T-helper 2 cell treated with Interferon-gamma antibody and Interleukin-4, amounts not matched to agents 5 μg/mL and 100 μg/mL, for 36 hours (primary cell): ENCODE measurements around the gene AQP1.

Experiments
- DNase-seq: peaks from one replicate; pipeline ENCODE4 v3.0.0; 2021; ENCODE audit warnings: low spot score
- H3K27ac Mint-ChIP-seq: one replicate; pipeline ENCODE4 v1.8.0; 2021; ENCODE audit warnings: mild to moderate bottlenecking, mixed read lengths
- H3K27me3 Mint-ChIP-seq: one replicate; pipeline ENCODE4 v1.8.0; 2021; ENCODE audit warnings: low read depth, mixed read lengths
- H3K36me3 Mint-ChIP-seq: one replicate; pipeline ENCODE4 v1.8.0; 2021; ENCODE audit warnings: low read depth, mixed read lengths
- H3K4me1 Mint-ChIP-seq: one replicate; pipeline ENCODE4 v1.8.0; 2021; ENCODE audit warnings: low read depth, mixed read lengths
- H3K4me3 Mint-ChIP-seq: one replicate; pipeline ENCODE4 v1.8.0; 2022; ENCODE audit warnings: mild to moderate bottlenecking, moderate library complexity, mixed read lengths
- H3K9me3 Mint-ChIP-seq: one replicate; pipeline ENCODE4 v1.8.0; 2021; ENCODE audit warnings: mixed read lengths

AQP1 gene

DNA sequence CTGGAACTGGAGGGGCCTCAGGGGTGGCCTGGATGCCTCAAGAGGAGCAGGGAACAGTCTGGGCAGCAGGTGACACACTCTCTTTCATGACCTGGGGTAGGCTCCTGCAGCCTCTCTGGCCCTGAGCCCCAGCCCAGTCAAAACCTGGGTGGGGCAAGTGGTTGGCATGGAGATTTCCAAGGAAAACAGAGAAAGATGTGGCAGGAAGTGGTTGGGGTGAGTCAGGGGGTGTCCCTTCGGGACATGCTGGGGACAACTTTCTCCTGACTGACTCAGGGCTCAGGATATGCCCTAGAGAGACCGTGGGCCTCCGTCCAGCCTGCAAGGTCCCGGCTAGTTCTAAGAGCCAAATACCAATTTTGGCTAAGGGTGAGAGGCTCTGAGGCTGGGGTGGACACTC lies 2.9 kb downstream of the AQP1 start:
- Mint-ChIP-seq H3K27ac (no peak overlapping the region), H3K4me1 (peaks cover 1% of the 10 kb centered on the region)
- DNase-seq, result peak; percentile 4

DNA sequence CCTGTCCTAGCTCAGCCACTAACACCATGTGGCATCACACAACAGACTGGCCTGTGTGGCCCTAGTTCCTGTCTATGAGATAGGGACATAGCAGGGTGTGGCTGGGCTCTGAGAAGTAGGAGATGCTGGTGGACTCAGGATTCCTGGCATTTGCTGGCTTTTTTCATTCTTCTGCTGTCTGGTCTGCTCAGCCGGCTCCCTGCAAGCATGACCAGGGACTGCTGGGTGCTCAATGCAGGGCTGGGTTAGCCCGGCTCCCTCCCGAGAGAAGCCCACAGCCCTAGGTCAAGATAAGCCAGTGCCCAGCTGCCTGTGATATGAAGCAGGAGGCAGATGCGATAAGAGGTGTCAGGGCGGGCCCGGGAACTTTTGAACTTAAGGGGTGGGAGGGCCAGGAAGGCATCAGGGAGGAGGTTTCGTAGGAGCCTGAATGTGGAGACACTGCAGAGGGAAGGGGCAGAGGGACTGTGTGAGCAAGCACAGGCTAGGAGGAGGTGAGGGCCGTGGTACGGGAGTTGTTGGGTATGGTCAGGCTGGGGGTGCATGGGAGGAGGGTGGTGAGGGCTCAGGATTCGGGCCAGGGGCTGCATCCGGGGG lies 3.5 kb downstream of the AQP1 start:
- Mint-ChIP-seq H3K4me1 (peaks cover 1% of the 10 kb centered on the region), H3K9me3 (no peaks in the 10 kb centered on the region), H3K27me3 (no peaks in the 10 kb centered on the region), H3K27ac (no peak overlapping the region), H3K36me3 (no peaks in the 10 kb centered on the region), H3K4me3 (no peak overlapping the region)
- no peak for DNase-seq

More for the DNA sequence above, 2.9 kb downstream of the AQP1 start:
- Mint-ChIP-seq H3K36me3 (no peaks in the 10 kb centered on the region), H3K9me3 (no peaks in the 10 kb centered on the region), H3K27me3 (no peaks in the 10 kb centered on the region), H3K4me3 (no peak overlapping the region)

DNA sequence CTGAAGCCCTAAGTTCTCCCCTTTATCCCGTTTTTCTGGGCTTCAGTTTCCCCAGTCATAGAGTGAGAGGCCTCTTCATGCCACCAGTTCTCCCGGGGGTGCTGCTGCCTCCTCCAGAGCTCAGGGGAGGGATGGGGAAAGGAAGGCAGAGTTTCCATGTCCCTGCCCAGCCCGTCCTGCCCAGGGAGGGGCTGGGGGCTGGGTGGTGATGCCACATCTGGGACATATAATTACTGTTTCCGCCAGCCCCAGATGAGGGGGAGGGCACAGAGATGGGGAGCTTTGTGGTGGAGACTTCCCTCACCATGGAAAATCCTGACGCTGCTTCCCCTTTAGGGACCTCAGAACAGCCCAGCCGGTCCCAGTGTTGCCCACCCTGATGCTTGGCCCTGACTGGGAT lies 4.1 kb downstream of the AQP1 start:
- H3K9me3 Mint-ChIP-seq, result no peaks in the 10 kb centered on the region
- no peaks in the 10 kb centered on the region for H3K27me3 Mint-ChIP-seq
- no peak for DNase-seq
- no peaks in the 10 kb centered on the region for H3K36me3 Mint-ChIP-seq
- H3K27ac Mint-ChIP-seq, result no peak overlapping the region
- H3K4me1 Mint-ChIP-seq, result peaks cover 1% of the 10 kb centered on the region
- no peak overlapping the region for H3K4me3 Mint-ChIP-seq

DNA sequence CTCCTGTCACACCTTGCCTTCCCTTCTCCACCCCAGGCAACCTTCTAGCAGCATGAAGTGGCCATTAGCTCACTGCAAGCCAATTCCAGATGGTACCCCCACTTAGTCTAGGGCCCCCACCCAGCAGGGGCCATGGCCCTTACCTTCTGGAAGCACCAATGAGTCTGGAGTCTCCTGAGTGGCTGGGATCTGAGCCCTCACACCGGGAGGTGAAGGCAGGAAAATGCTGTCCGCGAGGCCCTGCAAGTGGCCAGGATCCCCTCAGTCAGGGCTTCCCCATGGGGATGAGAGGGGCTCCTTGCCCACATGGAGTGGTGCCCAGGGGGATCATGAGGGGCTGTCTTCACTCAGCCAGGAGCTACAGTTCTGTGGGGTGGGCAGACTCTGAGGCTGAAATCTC lies 4.6 kb downstream of the AQP1 start:
- no peak for DNase-seq
- peaks cover 1% of the 10 kb centered on the region for H3K4me1 Mint-ChIP-seq
- H3K27ac Mint-ChIP-seq, result no peak overlapping the region
- H3K4me3 Mint-ChIP-seq, result no peak overlapping the region
- H3K27me3 Mint-ChIP-seq, result no peaks in the 10 kb centered on the region
- H3K36me3 Mint-ChIP-seq, result no peaks in the 10 kb centered on the region
- no peaks in the 10 kb centered on the region for H3K9me3 Mint-ChIP-seq

DNA sequence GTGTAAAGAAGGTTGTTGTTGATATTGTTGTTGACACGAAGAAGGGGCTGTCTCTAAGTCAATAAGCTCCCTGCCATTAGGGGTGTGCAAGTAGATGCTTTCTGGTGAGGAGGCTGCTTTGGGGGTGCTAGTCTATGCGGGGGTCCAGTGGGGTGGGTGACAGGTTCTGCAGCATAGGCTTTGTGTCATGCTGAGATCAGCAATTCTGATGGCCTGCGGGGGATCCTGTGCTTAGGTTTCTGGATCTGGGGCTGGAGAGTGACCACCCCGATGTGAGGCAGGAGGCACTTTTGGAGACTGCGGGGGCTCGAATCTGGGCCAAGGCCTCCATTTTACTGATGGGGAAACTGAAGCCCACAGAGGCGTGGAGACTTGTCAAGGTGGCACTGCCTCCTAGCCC lies 5.1 kb downstream of the AQP1 start:
- no peak overlapping the region for H3K27ac Mint-ChIP-seq
- no peaks in the 10 kb centered on the region for H3K27me3 Mint-ChIP-seq
- H3K4me3 Mint-ChIP-seq, result no peak overlapping the region
- peaks cover 1% of the 10 kb centered on the region for H3K4me1 Mint-ChIP-seq
- no peaks in the 10 kb centered on the region for H3K36me3 Mint-ChIP-seq
- H3K9me3 Mint-ChIP-seq, result no peaks in the 10 kb centered on the region
- DNase-seq, result no peak

GRCh38 chr7:30917216-30917893 lies 5.7 kb downstream of the AQP1 start:
- H3K4me1 Mint-ChIP-seq, result peaks cover 1% of the 10 kb centered on the region
- no peak overlapping the region for H3K4me3 Mint-ChIP-seq

GRCh38 chr7:30918676-30919075 lies 7.0 kb downstream of the AQP1 start:
- Mint-ChIP-seq H3K4me1 (peaks cover 1% of the 10 kb centered on the region), H3K27ac (no peak overlapping the region), H3K27me3 (no peaks in the 10 kb centered on the region), H3K4me3 (no peak overlapping the region), H3K36me3 (no peaks in the 10 kb centered on the region), H3K9me3 (no peaks in the 10 kb centered on the region)
- no peak for DNase-seq

More at GRCh38 chr7:30917216-30917893, 5.7 kb downstream of the AQP1 start:
- no peaks in the 10 kb centered on the region for H3K36me3 Mint-ChIP-seq
- H3K9me3 Mint-ChIP-seq, result no peaks in the 10 kb centered on the region
- DNase-seq, result no peak
- H3K27ac Mint-ChIP-seq, result no peak overlapping the region
- no peaks in the 10 kb centered on the region for H3K27me3 Mint-ChIP-seq

GRCh38 chr7:30920021-30920583 lies 8.4 kb downstream of the AQP1 start:
- Mint-ChIP-seq H3K4me1 (no peaks in the 10 kb centered on the region), H3K36me3 (no peaks in the 10 kb centered on the region), H3K27ac (no peak overlapping the region), H3K9me3 (no peaks in the 10 kb centered on the region), H3K4me3 (no peak overlapping the region), H3K27me3 (no peaks in the 10 kb centered on the region)
- no peak for DNase-seq

DNA sequence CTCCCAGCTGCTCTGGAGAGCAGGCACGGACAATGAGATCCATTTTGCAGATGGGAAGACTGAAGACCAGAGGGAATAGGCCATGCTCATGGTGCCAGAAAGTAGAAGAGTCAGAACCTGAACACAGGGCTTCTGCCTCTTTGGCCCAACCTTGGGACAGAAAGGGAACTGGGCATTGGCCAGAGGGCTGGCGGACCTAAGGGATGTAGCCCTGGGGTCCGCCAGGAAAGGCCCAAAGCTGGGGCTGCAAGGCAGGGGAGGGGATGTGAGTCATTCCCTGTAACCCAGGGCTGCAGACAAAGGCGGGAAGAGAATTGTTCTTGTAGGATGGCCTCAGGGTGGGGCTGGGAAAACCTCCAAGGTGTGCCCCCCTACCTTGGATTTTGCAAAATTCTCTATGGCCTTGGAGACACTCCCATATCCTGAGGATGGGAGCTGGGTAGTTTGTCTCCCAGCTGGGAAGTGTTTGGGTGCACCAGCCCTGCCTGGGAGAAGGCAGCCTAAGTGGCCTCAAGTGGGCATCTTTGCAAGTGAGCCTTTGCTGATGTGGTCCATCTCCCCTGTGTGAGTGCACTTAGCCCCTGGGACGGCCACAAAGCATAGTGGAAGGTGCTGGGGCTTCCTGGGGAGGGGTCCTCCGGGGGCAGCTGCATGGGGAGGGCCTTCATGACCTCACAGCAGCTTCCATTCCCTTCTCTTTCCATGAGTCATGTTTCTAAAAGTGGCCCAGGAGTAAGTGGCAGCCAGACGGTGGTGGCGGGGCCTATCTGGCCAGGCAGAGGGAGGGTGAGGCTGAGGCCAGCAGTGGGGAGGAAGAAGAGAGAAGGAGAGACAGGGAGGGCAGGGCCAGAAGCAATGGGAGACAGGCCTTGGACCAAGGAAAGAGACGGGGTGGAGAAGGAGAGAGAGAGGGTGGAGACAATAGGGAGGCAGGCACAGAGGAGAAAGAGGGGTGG lies 9.2 kb downstream of the AQP1 start:
- Mint-ChIP-seq H3K4me1 (no peaks in the 10 kb centered on the region), H3K27me3 (no peaks in the 10 kb centered on the region), H3K4me3 (no peak overlapping the region), H3K36me3 (no peaks in the 10 kb centered on the region), H3K27ac (no peak overlapping the region), H3K9me3 (no peaks in the 10 kb centered on the region)
- no peak for DNase-seq

- DNase-seq, result no peak
- H3K9me3 Mint-ChIP-seq, result no peaks in the 10 kb centered on the region
- H3K27me3 Mint-ChIP-seq, result no peaks in the 10 kb centered on the region
- H3K36me3 Mint-ChIP-seq, result no peaks in the 10 kb centered on the region
- no peaks in the 10 kb centered on the region for H3K4me1 Mint-ChIP-seq
- no peak overlapping the region for H3K4me3 Mint-ChIP-seq
- H3K27ac Mint-ChIP-seq, result no peak overlapping the region
Measured at GRCh38 chr7:30921540-30922401, 10.1 kb downstream of the AQP1 start.

DNA sequence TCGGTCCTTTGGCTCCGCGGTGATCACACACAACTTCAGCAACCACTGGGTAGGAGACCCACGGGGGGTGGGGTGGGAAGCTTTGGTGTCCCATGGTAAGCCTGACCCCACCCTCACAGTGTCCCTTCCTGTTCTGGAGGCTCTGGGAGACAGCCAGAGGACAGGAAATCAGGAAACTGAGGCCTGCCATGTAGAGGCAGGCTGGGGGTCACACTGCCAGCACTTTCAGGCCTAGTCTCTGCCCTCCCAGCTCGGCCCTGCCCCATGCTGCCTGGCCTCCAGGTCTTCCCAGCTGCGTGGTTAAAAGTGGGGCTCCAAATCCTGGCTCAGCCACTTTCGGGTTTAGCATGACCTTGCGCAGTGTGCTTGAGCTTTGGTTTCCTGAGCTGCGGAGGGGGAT lies 10.9 kb downstream of the AQP1 start:
- H3K4me3 Mint-ChIP-seq, result no peak overlapping the region
- no peak for DNase-seq
- H3K4me1 Mint-ChIP-seq, result no peaks in the 10 kb centered on the region
- H3K27me3 Mint-ChIP-seq, result no peaks in the 10 kb centered on the region
- H3K9me3 Mint-ChIP-seq, result no peaks in the 10 kb centered on the region
- H3K27ac Mint-ChIP-seq, result no peak overlapping the region
- no peaks in the 10 kb centered on the region for H3K36me3 Mint-ChIP-seq

DNA sequence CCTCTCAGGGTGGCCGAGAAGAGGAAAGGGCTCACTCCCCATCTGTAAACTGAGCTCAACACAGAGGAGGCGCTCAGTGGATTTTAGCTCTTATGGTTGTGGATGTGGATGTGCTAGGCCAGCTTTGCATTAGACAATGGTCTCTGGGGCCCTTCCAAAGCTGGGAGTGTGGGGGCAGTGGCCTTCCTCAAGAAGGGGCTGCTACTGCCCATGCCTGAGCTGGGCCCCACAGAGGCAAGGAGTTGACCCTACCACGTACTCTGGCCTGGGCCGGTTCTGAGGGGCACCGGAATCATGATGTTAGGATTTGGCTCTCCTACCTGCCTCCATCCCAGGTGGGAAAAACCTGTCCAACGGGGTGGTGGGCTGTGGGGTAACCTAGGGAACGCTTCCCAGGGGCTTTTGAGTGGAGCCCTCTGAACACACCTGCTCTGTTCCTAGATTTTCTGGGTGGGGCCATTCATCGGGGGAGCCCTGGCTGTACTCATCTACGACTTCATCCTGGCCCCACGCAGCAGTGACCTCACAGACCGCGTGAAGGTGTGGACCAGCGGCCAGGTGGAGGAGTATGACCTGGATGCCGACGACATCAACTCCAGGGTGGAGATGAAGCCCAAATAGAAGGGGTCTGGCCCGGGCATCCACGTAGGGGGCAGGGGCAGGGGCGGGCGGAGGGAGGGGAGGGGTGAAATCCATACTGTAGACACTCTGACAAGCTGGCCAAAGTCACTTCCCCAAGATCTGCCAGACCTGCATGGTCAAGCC lies 11.5 kb downstream of the AQP1 start:
- H3K9me3 Mint-ChIP-seq, result no peaks in the 10 kb centered on the region
- no peak overlapping the region for H3K4me3 Mint-ChIP-seq
- no peaks in the 10 kb centered on the region for H3K27me3 Mint-ChIP-seq
- no peaks in the 10 kb centered on the region for H3K4me1 Mint-ChIP-seq
- no peak overlapping the region for H3K27ac Mint-ChIP-seq
- H3K36me3 Mint-ChIP-seq, result no peaks in the 10 kb centered on the region
- no peak for DNase-seq
